ENCODE results near the gene GART.

The GART gene

GRCh38 chr21:33496345-33496744 lies 45.6 kb downstream of the GART start:
- no peak overlapping the region for H3K27ac ChIP-seq (ENCODE audit: insufficient read depth in 1 of 2, low read depth in 1 of 2, low read length in 2 of 2, poor library complexity in 1 of 2, severe bottlenecking in 2 of 2)
- POLR2A ChIA-PET, result no interaction called here

GRCh38 chr21:33495743-33496142 lies 46.2 kb downstream of the GART start:
- POLR2A ChIA-PET, result no interaction called here

More at GRCh38 chr21:33496345-33496744, 45.6 kb downstream of the GART start:
- H3K36me3 ChIP-seq (ENCODE audit: control insufficient read depth in 4 of 4, insufficient read depth in 4 of 4, low read length in 3 of 4), result no peaks in the 10 kb centered on the region
- H3K4me3 ChIP-seq (ENCODE audit: control insufficient read depth in 1 of 7, extremely low read depth in 1 of 7, insufficient read depth in 4 of 7, low read depth in 2 of 7, low read length in 6 of 7), result no peak overlapping the region
- no peaks in the 10 kb centered on the region for H3K9me3 ChIP-seq (ENCODE audit: control extremely low read depth in 1 of 5, control insufficient read depth in 4 of 5, insufficient read depth in 2 of 5, low read depth in 1 of 5, low read length in 4 of 5)
- H3K27me3 ChIP-seq (replicated peaks in 2 of 5; ENCODE audit: control insufficient read depth in 4 of 5, insufficient read depth in 5 of 5, low read length in 4 of 5), result no peaks in the 10 kb centered on the region
- WGBS (ENCODE audit: insufficient coverage), result 75% methylated on average over 7 of the region's 7 CpGs
- DNase-seq, result no peak
- H3K4me1 ChIP-seq (ENCODE audit: control extremely low read depth in 1 of 4, control insufficient read depth in 4 of 4, insufficient read depth in 4 of 4, low read length in 3 of 4), result peaks cover 2 to 9% (median 7%) of the 10 kb centered on the region in 4 experiments
- CTCF ChIA-PET, result no interaction called here

DNA sequence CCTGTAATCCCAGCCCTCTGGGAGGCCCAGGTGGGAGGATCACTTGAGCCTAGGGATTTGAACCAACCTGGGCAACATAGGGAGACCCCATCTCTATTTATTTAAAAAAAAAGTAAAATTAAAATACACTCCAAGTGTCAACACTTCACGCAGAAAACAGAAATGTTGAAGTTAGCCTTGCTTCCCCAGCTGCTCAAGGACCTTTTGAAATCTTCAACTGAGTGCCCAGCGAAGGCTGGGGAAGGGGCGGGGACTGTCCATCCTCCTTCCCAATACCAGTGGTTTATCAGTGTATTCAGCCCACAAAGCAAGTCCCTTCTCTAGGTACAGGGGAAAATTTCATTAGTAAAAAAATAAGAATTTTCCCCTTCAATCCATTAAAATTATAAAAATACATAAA lies 48.2 kb downstream of the GART start:
- H3K27me3 ChIP-seq (replicated peaks in 2 of 5; ENCODE audit: control insufficient read depth in 4 of 5, insufficient read depth in 5 of 5, low read length in 4 of 5), result no peaks in the 10 kb centered on the region
- no peaks in the 10 kb centered on the region for H3K36me3 ChIP-seq (ENCODE audit: control insufficient read depth in 4 of 4, insufficient read depth in 4 of 4, low read length in 3 of 4)
- ChIA-PET POLR2A (no interaction called here), CTCF (no interaction called here)
- no peak overlapping the region for H3K27ac ChIP-seq (ENCODE audit: insufficient read depth in 1 of 2, low read depth in 1 of 2, low read length in 2 of 2, poor library complexity in 1 of 2, severe bottlenecking in 2 of 2)
- no peak for DNase-seq
- no peaks in the 10 kb centered on the region for H3K9me3 ChIP-seq (ENCODE audit: control extremely low read depth in 1 of 5, control insufficient read depth in 4 of 5, insufficient read depth in 2 of 5, low read depth in 1 of 5, low read length in 4 of 5)
- 90% methylated on average over 2 of the region's 3 CpGs for WGBS (ENCODE audit: insufficient coverage)
- H3K4me1 ChIP-seq (ENCODE audit: control extremely low read depth in 1 of 4, control insufficient read depth in 4 of 4, insufficient read depth in 4 of 4, low read length in 3 of 4), result peaks cover 2 to 14% (median 9%) of the 10 kb centered on the region in 4 experiments
- no peak overlapping the region for H3K4me3 ChIP-seq (ENCODE audit: control insufficient read depth in 1 of 7, extremely low read depth in 1 of 7, insufficient read depth in 4 of 7, low read depth in 2 of 7, low read length in 6 of 7)

More at GRCh38 chr21:33495743-33496142, 46.2 kb downstream of the GART start:
- Histone ChIP-seq H3K4me3 (ENCODE audit: control insufficient read depth in 1 of 7, extremely low read depth in 1 of 7, insufficient read depth in 4 of 7, low read depth in 2 of 7, low read length in 6 of 7) (no peak overlapping the region), H3K9me3 (ENCODE audit: control extremely low read depth in 1 of 5, control insufficient read depth in 4 of 5, insufficient read depth in 2 of 5, low read depth in 1 of 5, low read length in 4 of 5) (no peaks in the 10 kb centered on the region), H3K4me1 (ENCODE audit: control extremely low read depth in 1 of 4, control insufficient read depth in 4 of 4, insufficient read depth in 4 of 4, low read length in 3 of 4) (peaks cover 2 to 14% (median 9%) of the 10 kb centered on the region in 4 experiments), H3K27ac (ENCODE audit: insufficient read depth in 1 of 2, low read depth in 1 of 2, low read length in 2 of 2, poor library complexity in 1 of 2, severe bottlenecking in 2 of 2) (no peak overlapping the region), H3K36me3 (ENCODE audit: control insufficient read depth in 4 of 4, insufficient read depth in 4 of 4, low read length in 3 of 4) (no peaks in the 10 kb centered on the region), H3K27me3 (replicated peaks in 2 of 5; ENCODE audit: control insufficient read depth in 4 of 5, insufficient read depth in 5 of 5, low read length in 4 of 5) (no peaks in the 10 kb centered on the region)
- no peak for DNase-seq
- CTCF ChIA-PET, result interaction anchor here (0.6 kb wide), 1 partner anchor 17 kb away, joined by 3 read pairs; no protein-coding TSS in a partner anchor
- 92% methylated on average over 2 of the region's 4 CpGs for WGBS (ENCODE audit: insufficient coverage)

DNA sequence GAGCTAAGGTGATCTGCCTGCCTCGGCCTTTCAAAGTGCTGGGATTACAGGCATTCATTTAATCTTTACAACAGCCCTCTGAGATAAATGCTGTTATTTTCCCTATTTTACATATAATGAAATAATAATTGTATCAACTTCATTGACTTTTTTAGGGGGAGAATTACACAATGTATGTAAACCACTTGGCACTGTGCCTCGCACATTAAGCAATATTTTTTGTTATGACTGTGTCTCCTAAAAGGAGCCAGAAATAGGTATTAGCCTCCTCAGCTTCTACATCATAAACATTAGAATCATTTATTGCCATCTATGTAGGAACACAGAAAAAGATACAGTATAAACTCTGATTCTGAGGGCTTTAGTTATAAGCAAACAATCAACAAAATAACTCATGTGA lies 49.3 kb downstream of the GART start:
- no CpG with 5 or more reads among the region's 2 CpGs for WGBS (ENCODE audit: insufficient coverage)
- no peaks in the 10 kb centered on the region for H3K27me3 ChIP-seq (replicated peaks in 2 of 5; ENCODE audit: control insufficient read depth in 4 of 5, insufficient read depth in 5 of 5, low read length in 4 of 5)
- H3K27ac ChIP-seq (ENCODE audit: insufficient read depth in 1 of 2, low read depth in 1 of 2, low read length in 2 of 2, poor library complexity in 1 of 2, severe bottlenecking in 2 of 2), result no peak overlapping the region
- H3K36me3 ChIP-seq (ENCODE audit: control insufficient read depth in 4 of 4, insufficient read depth in 4 of 4, low read length in 3 of 4), result no peaks in the 10 kb centered on the region
- DNase-seq, result peak in 2 of 3 donors; percentile 26 to 36
- H3K4me3 ChIP-seq (ENCODE audit: control insufficient read depth in 1 of 7, extremely low read depth in 1 of 7, insufficient read depth in 4 of 7, low read depth in 2 of 7, low read length in 6 of 7), result no peak overlapping the region
- ChIA-PET POLR2A (interaction anchor here (2.4 kb wide), 1 partner anchor 13 kb away, joined by 26 read pairs; the partner anchor contains the start of gene TMEM50B), CTCF (interaction anchor here (1.6 kb wide), 1 partner anchor 16 kb away, joined by 3 read pairs; no protein-coding TSS in a partner anchor)
- peaks cover 2 to 14% (median 9%) of the 10 kb centered on the region in 4 experiments for H3K4me1 ChIP-seq (ENCODE audit: control extremely low read depth in 1 of 4, control insufficient read depth in 4 of 4, insufficient read depth in 4 of 4, low read length in 3 of 4)
- no peaks in the 10 kb centered on the region for H3K9me3 ChIP-seq (ENCODE audit: control extremely low read depth in 1 of 5, control insufficient read depth in 4 of 5, insufficient read depth in 2 of 5, low read depth in 1 of 5, low read length in 4 of 5)

DNA sequence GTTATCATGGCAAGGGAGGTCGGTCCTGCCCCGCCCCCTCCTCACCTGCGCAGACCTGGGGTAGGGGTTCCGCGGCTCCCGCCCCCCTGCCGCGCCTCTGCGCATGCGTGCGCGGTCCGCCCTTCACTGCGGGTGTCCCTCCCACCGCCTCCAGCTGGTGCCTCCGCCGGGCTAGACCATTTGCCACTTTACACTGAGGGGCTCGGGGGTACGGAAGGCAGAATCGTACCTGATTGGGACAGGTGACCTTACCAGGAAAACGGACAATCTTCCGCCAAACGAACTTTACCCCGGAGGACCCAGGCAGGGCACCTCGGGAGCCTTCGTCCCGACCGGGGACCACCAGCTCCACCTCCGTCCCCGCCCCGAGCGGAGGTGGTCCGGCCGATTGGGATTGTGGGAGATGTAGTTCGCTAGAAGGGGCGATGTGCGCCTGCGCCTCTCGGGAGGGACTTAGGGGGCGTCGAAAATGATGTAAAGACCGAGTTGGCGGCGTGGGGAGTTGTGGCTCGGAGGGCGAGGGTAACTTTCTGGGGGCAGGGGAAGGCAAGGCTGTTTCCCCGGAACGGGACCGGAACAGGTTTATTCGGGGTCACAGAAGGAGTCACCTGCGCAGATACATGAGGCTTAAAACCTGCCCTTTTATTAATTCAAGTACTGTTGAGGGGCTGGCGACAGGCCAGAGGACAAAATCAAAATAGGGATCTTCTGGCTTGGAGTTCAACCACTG lies 50.4 kb downstream of the GART start, which contains the start of gene DNAJC28:
DNAJC28 (minus strand) TSS at position 344 of the 730 bp plus-strand sequence. CDS start 2,323 bp downstream, outside the sequence.
- ChIA-PET POLR2A (interaction anchor here (0.8 to 2.4 kb wide), 3 partner anchors 12 to 72 kb away, joined by 3 to 26 read pairs (median 3); partner anchors contain the start of gene TMEM50B), CTCF (interaction anchor here (1.6 to 1.8 kb wide), 3 partner anchors 11 to 47 kb away, joined by 3 to 13 read pairs (median 3); partner anchors contain the start of gene TMEM50B)
- Histone ChIP-seq H3K9me3 (ENCODE audit: control extremely low read depth in 1 of 5, control insufficient read depth in 4 of 5, insufficient read depth in 2 of 5, low read depth in 1 of 5, low read length in 4 of 5) (no peaks in the 10 kb centered on the region), H3K36me3 (ENCODE audit: control insufficient read depth in 4 of 4, insufficient read depth in 4 of 4, low read length in 3 of 4) (no peaks in the 10 kb centered on the region), H3K27ac (ENCODE audit: insufficient read depth in 1 of 2, low read depth in 1 of 2, low read length in 2 of 2, poor library complexity in 1 of 2, severe bottlenecking in 2 of 2) (peak within 1 kb of the TSS; percentile 58 to 81), H3K4me3 (ENCODE audit: control insufficient read depth in 1 of 7, extremely low read depth in 1 of 7, insufficient read depth in 4 of 7, low read depth in 2 of 7, low read length in 6 of 7) (peak within 1 kb of the TSS; percentile 71 to 97 (median 92)), H3K4me1 (ENCODE audit: control extremely low read depth in 1 of 4, control insufficient read depth in 4 of 4, insufficient read depth in 4 of 4, low read length in 3 of 4) (peaks cover 2 to 14% (median 9%) of the 10 kb centered on the region in 4 experiments), H3K27me3 (replicated peaks in 2 of 5; ENCODE audit: control insufficient read depth in 4 of 5, insufficient read depth in 5 of 5, low read length in 4 of 5) (no peaks in the 10 kb centered on the region)
- under 1% methylated on average over 45 of the region's 52 CpGs for WGBS (ENCODE audit: insufficient coverage)
- peak; percentile 96 to 99 (median 97) for DNase-seq

GRCh38 chr21:33490991-33491372 lies 50.9 kb downstream of the GART start:
- Histone ChIP-seq H3K36me3 (ENCODE audit: control insufficient read depth in 4 of 4, insufficient read depth in 4 of 4, low read length in 3 of 4) (no peaks in the 10 kb centered on the region), H3K9me3 (ENCODE audit: control extremely low read depth in 1 of 5, control insufficient read depth in 4 of 5, insufficient read depth in 2 of 5, low read depth in 1 of 5, low read length in 4 of 5) (no peaks in the 10 kb centered on the region), H3K27ac (ENCODE audit: insufficient read depth in 1 of 2, low read depth in 1 of 2, low read length in 2 of 2, poor library complexity in 1 of 2, severe bottlenecking in 2 of 2) (peak overlapping the region in 1 of 2 experiments; percentile 81), H3K4me3 (ENCODE audit: control insufficient read depth in 1 of 7, extremely low read depth in 1 of 7, insufficient read depth in 4 of 7, low read depth in 2 of 7, low read length in 6 of 7) (peak overlapping the region; percentile 71 to 97 (median 92)), H3K27me3 (replicated peaks in 2 of 5; ENCODE audit: control insufficient read depth in 4 of 5, insufficient read depth in 5 of 5, low read length in 4 of 5) (no peaks in the 10 kb centered on the region), H3K4me1 (ENCODE audit: control extremely low read depth in 1 of 4, control insufficient read depth in 4 of 4, insufficient read depth in 4 of 4, low read length in 3 of 4) (peaks cover 2 to 14% (median 9%) of the 10 kb centered on the region in 4 experiments)
- 19% methylated on average over 10 of the region's 12 CpGs for WGBS (ENCODE audit: insufficient coverage)
- ChIA-PET CTCF (interaction anchor here (1.1 to 1.8 kb wide), 3 partner anchors 10 to 81 kb away, joined by 3 to 13 read pairs (median 3); partner anchors contain the start of gene TMEM50B), POLR2A (interaction anchor here (0.9 to 2.4 kb wide), 2 partner anchors 11 to 52 kb away, joined by 3 to 26 read pairs; partner anchors contain the start of gene TMEM50B)
- no peak for DNase-seq

GRCh38 chr21:33488936-33489335 lies 53.0 kb downstream of the GART start:
- no CpG with 5 or more reads among the region's 4 CpGs for WGBS (ENCODE audit: insufficient coverage)
- CTCF ChIA-PET, result interaction anchor here (1.0 kb wide), 1 partner anchor 9 kb away, joined by 5 read pairs; the partner anchor contains the start of gene TMEM50B
- H3K27ac ChIP-seq (ENCODE audit: insufficient read depth in 1 of 2, low read depth in 1 of 2, low read length in 2 of 2, poor library complexity in 1 of 2, severe bottlenecking in 2 of 2), result no peak overlapping the region

More at GRCh38 chr21:33488936-33489335, 53.0 kb downstream of the GART start:
- Histone ChIP-seq H3K4me3 (ENCODE audit: control insufficient read depth in 1 of 7, extremely low read depth in 1 of 7, insufficient read depth in 4 of 7, low read depth in 2 of 7, low read length in 6 of 7) (no peak overlapping the region), H3K4me1 (ENCODE audit: control extremely low read depth in 1 of 4, control insufficient read depth in 4 of 4, insufficient read depth in 4 of 4, low read length in 3 of 4) (peaks cover 2 to 14% (median 9%) of the 10 kb centered on the region in 4 experiments), H3K9me3 (ENCODE audit: control extremely low read depth in 1 of 5, control insufficient read depth in 4 of 5, insufficient read depth in 2 of 5, low read depth in 1 of 5, low read length in 4 of 5) (no peaks in the 10 kb centered on the region), H3K36me3 (ENCODE audit: control insufficient read depth in 4 of 4, insufficient read depth in 4 of 4, low read length in 3 of 4) (no peaks in the 10 kb centered on the region), H3K27me3 (replicated peaks in 2 of 5; ENCODE audit: control insufficient read depth in 4 of 5, insufficient read depth in 5 of 5, low read length in 4 of 5) (no peaks in the 10 kb centered on the region)
- DNase-seq, result no peak
- POLR2A ChIA-PET, result interaction anchor here (0.5 to 1.0 kb wide), 2 partner anchors 8 to 419 kb away, joined by 3 to 4 read pairs; no protein-coding TSS in a partner anchor

Data from common myeloid progenitor, CD34-positive (primary cell).